Skeletal muscle cell (primary cell): ENCODE measurements around the gene ITSN1.
"Not testable (repeated sequence)": the region's sequence is repeated elsewhere in the genome, so short reads cannot be mapped to it uniquely, and the experiment has no call there.

Source experiments
- DNase-seq: peaks from one replicate; pipeline ENCODE4 v3.0.0-alpha.2; 2010; ENCODE audit warnings: low read depth
- H3K4me3 ChIP-seq: 2 replicates; pipeline ENCODE4 v1.5.1; 2011; ENCODE audit warnings: low read depth, mild to moderate bottlenecking, control low read depth, low read length, moderate library complexity

Gene ITSN1

DNA sequence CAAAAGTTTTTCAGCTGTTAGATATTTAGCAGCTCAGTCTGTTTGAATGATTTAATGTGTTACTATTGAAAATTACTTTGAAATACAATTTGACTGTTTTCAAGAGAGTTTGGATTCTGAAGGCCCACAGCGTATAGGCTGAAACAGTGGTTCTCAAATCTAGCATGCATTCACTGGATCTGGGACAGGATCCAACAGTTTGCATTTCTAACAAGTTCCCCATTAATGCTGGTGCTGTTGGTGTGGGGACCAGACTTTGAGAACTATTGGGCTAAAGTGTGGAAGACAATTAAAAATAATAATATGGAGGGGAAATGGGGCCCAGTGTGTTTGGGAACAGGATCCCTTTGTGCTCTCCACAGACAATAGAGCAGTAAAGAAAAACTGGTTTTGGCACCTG lies 31.9 kb downstream of the ITSN1 start:
- H3K4me3 ChIP-seq, result no peak overlapping the region
- DNase-seq, result no peak

DNA sequence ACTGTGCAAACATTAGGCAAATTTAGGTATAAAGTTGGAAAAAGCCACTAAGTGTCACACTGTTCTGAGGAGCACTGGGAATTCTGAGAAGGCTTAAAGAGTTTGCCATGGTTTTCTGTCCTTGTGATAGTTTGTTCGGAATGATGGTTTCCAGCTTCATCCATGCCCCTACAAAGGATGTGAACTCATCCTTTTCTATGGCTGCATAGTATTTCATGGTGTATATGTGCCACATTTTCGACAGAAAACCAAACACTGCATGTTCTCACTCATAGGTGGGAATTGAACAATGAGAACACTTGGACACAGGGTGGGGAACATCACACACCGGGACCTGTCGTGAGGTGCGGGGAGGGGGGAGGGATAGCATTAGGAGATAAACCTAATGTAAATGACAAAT lies 34.4 kb downstream of the ITSN1 start:
- not testable (repeated sequence) for DNase-seq, H3K4me3 ChIP-seq

DNA sequence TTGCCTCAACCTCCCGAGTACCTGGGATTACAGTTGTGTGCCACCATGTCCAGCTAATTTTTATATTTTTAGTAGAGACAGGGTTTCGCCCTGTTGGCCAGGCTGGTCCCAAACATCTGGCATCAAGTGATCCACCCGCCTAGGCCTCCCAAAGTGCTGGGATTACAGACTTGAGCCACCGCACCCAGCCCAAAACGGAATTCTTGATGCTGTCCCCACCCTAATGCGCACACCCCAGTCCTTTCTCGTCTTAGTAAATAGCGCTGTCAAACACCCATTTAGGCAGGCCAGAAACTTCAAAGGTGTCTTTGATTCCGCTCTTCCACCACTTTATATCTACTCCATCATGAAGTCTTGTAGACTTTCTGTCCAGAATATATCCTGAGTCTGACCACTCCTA lies 35.1 kb downstream of the ITSN1 start:
- no peak overlapping the region for H3K4me3 ChIP-seq
- no peak for DNase-seq

DNA sequence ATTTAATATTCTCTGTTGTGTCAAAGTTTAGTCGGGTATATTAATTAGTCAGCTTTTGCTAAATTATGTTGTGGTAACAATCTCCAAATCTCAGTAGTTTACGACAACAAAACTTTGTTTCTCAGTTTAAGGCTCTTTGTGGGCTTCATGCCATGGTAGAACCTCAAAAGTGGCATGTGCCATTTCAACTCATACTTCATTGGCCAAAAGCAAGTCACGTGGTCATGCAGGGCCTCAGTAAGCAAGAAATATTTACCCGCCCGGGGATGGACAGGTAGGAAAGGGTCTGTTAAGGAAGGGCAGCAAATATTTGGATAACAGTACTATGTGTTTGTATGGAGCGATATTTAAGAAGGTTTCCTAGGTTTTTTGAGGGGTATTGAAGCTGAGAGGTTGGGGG lies 38.6 kb downstream of the ITSN1 start:
- DNase-seq, result no peak
- H3K4me3 ChIP-seq, result no peak overlapping the region

DNA sequence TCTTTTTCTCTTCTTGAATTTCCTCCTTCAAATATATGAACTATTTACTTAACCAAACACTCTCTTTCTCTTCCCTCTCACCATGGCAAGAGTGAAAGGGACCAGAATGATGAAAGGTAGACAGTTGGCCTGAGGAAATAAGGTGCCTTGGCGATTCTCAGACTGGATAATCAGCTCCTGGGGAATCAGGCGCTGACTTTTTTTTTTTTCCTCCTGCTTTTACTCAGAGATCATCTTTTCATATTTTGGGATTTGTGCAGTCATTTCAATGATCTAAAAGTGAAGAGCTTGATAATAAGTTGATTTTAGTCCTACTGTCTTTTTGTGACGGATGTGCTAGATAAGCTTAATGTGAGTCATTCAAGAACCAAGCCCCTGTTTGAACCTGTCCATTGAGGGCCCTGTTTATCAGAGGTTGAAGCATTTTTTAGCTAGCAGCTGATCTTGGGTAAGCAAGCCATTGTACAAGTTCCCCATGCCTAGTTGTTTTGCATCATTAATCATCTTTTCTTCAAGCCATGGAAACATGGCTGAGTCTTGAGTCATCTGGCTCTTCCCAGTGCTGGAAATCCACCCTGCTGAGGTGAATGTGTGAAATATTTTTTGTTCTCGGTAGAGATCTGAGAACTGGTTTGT lies 40.8 kb downstream of the ITSN1 start:
- peak; percentile 86 for DNase-seq
- H3K4me3 ChIP-seq, result no peak overlapping the region

DNA sequence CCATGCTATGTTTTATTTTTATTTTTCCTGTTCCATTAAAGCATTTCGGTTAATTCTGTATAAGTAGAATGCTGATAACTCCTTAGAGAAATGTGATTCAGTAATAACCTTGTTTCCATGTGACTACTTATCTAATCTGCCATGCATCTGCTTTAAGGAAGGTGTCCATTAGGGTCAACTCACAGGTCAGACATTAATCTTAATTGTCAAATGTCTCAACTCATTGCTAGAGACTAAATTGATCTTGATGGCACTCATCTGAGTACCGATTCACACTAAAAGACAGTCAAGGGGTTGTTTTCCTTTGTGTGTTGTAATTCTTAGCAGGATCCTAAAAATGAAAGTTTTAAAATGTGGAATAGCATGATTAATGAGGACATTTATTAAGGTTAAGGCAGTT lies 41.8 kb downstream of the ITSN1 start:
- H3K4me3 ChIP-seq, result no peak overlapping the region
- DNase-seq, result no peak

DNA sequence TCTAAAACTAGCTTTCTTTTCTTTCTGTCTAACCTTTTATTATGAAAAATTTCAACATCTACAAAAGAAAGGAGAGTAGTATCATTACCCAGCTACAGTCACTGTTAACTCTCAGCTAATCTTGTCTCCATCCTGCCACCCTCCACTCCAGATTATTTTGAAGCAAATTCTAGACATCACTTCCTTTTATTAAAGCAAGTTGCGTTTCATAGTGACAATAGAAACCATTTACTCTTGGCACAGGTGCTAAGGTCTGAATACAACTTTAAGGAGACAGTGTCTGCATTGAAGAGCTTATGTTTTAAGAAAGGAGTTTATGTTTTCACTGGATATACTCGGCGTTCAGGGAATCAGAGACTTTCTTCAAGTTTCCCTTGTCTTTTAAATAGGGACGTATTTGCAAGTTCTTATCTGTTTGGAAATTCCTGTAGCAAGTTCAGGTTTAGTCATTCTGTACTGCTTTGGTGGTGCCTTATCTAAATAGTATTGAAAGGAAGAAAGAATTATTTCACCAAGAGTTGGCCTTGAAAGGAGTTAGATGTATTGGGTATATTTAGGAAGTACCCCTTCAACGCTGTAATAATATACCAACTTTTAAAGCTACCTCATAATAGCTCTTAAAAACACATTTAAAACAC lies 42.7 kb downstream of the ITSN1 start:
- no peak overlapping the region for H3K4me3 ChIP-seq
- DNase-seq, result no peak

DNA sequence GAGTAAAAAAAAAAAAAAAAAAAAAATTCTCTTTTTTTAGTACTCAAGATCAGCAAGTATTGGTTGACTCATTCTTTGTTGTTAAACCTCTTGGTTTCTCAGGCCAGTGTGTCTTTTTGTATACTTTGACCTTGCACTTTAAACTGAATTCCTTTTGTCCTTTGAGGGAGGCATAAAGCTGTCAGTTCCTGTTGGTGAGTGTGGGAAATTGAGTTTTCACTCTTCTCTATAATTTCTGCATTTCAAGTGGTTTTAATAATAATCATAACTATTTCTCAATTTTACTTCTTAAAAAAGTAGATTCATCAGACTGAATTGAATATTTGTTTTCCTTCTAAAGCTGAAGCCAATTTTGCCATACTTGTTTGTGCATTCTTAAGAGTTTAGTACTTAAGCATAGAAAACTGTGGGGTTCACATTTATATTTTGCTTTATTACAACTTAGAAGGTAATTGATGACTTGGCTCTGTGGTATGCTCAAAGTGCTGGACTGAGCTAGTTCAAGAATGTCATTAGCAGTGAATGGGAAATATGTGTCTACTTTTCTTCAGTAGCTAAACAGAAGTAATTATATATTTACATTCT lies 43.4 kb downstream of the ITSN1 start:
- peak; percentile 52 for DNase-seq
- no peak overlapping the region for H3K4me3 ChIP-seq

DNA sequence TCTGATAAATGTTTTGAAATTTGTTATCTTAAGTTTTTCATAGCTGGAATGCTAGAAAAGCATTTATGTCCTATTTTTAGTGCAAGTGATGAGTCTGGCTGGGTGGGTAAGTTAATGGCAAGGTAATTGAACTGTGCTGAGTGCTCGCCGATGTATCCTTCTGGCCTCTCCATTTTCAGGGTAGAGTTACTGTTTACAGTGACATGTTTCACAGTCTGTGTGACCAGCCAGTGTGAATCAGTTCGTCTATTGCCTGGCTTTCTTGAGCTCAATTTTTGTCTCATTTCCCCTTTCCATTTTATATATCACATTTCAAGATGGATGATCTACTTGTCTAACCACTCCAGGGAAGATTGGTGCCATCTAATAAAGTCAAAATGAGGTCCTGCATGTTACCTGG lies 44.1 kb downstream of the ITSN1 start:
- H3K4me3 ChIP-seq, result no peak overlapping the region

DNA sequence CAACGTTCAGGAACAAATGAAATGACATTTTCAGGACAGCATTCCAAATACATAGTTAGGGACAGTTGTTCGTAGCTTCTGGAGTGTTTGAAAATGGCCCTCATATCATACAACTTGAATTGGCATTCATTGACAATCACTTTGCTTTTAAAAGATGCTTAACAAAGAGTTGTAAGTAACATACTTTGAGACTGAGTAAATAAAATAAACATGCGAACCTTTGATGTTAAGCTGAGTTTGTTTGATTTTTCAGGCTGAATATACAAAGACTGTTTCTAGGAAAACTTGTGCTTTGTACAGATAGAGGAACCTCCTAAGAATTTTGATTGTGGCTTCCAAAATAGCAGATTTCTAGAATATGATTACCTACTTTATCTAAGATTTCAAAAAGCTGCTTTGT lies 45.3 kb downstream of the ITSN1 start:
- no peak overlapping the region for H3K4me3 ChIP-seq
- DNase-seq, result no peak

More for the DNA sequence above, 44.1 kb downstream of the ITSN1 start:
- DNase-seq, result no peak

DNA sequence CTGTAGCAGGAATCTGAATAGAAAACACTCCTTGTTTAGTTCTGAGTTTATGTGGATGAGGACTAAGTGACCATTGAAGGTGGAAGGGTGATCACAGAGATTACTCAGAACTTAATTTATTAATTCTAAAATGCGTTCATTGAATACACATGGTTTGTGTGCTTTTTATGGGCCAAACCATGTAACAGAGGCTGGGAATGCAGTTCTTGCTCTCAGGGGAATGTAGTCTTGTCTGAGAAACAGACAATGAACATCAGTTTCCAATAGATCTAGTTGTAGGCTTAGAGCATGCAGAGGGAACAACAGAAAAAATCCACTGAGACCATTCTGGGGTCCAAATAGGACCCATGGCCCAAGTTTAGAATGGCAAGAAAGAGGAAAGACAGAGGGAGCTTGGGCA lies 46.1 kb downstream of the ITSN1 start:
- peak; percentile 51 for DNase-seq
- no peak overlapping the region for H3K4me3 ChIP-seq

DNA sequence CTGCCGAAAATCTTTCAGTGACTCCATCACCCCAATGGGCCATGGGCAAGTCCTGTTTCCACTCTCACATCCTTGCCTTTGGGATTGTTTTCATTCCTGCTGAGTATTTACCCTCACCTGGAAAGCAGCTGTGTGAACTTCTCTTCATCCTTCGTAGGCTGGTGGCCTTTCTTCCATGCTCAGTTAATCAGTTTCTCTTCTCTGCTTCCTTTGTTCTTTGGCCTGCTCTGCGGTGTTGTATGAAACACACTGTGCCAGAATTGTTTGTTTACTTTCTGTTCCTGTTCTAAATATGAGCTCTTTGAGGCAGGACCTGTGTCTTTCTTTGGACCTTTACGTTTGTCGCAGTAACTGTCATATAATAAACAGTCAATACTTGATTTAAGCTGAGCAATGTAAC lies 48.6 kb downstream of the ITSN1 start:
- no peak for DNase-seq
- no peak overlapping the region for H3K4me3 ChIP-seq

DNA sequence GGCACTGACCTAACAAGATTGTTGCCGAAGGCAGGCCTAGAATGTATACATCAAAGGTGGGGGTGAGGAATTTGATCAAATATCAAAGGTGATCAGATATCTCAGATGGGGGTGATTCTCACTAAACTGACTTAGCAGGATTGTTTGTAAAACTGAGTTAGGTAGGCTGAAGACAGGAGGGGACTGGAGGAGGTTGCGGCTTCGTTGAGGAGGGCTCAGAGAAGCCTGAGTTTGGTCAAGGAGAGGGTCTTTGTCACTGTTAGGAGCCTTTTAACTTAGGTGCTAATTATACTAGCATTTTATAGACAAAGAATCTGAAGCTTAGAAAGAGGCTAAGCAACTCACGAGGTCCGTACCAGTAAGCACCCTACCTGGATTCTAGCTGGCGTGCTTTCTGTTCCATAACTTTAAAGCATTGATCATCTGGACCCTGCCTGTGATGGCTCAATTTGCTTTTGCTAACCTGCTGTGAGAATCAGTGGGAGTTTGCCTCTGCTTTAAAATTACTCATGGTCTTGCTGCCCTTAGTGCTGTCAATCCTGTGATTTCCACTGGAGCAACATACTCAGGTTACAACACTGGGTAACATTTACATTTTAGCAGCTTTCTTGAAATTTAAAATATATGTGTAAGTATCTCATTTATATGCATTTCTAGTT lies 49.8 kb downstream of the ITSN1 start:
- no peak overlapping the region for H3K4me3 ChIP-seq

DNA sequence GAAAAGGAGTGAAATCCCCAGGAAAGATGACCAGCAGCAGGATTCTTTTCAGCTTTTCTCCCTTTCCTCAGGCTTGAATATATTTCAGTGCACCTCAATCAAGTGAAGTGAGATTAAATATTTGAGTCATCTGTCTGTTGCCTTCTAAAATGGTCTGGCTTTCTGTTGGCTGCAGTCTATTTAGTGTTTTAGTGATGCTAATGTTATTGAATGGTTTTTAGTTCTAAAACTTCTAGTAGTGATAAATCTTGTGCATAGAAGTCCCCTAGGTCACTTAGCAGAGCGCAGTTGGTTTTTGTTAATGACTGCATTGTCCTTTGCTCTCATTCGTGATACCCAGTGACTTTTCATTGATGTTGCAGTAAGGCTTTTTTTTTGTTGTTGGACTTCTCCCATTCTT lies 53.5 kb downstream of the ITSN1 start:
- no peak for DNase-seq
- no peak overlapping the region for H3K4me3 ChIP-seq

More for the DNA sequence above, 49.8 kb downstream of the ITSN1 start:
- no peak for DNase-seq

DNA sequence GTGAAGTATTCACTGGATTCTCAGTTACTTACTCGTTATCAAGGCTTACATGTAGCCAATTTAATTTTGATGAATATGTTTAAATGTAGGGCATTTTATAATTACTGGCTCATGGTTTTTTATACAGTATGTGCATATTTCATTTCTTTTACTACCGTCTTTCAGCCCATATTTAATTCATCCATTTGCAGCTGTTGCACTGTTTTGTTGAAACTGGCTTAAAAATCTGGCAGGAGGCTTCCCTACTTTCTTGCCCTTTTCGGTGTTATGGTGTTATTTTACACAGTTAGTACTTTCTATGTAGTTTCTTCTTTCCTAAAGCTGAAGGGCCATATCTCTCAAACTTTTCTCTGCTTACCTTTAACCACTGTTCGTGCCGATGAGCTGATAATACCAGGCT lies 54.2 kb downstream of the ITSN1 start:
- no peak overlapping the region for H3K4me3 ChIP-seq
- DNase-seq, result no peak

DNA sequence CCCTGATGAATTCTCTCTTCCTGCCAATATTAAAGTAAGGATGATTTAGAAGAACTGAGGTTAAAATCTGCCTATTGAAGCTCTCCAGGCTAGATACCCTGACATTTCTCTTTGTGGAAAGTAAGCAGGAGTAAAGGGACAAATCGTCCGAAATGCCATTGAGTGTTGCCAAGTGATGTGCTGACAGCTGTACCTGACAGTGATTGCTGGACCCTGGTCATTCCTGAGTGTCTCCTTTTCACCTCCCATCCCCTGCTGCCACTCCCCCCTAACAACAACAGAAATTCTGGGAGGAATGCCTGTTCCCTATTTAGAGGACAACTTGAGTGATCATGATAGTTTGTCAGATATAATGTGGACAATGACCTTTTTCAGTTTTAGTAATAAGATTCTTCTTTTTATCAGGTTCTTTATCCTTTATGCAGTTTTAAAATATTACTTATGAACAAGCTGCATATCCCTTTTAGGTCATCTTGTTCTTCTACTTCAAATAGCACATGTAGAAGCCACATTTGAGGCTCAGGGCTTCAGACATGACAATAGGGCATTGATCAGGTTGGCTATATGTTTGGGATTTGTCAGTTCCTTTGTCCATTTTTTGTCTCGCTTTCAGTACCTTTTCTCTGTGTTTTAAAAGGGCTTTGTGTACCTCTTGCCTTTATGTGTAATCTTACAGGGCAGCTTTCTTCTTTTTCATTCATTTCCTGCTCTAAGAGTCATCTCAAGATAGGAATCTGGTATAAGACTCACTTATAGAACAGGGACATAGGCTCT lies 56.0 kb downstream of the ITSN1 start:
- H3K4me3 ChIP-seq, result no peak overlapping the region
- no peak for DNase-seq

DNA sequence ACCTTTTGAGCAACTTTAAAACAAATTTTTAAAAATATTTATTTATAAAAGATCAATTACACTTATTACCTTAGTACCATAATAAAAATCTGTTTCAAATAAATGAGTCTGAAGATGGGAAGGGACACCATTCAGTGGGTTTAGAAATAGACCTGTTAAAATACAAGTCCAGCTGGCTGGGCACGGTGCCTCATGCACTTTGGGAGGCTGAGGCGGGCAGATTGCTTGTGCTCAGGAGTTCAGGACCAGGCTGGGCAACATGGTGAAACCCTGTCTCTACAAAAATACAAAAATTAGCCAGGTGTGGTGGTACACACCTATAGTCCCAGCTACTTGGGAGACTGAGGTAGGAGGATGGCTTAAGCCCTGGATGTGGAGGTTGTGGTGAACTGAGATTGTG lies 57.0 kb downstream of the ITSN1 start:
- DNase-seq, result no peak
- no peak overlapping the region for H3K4me3 ChIP-seq

DNA sequence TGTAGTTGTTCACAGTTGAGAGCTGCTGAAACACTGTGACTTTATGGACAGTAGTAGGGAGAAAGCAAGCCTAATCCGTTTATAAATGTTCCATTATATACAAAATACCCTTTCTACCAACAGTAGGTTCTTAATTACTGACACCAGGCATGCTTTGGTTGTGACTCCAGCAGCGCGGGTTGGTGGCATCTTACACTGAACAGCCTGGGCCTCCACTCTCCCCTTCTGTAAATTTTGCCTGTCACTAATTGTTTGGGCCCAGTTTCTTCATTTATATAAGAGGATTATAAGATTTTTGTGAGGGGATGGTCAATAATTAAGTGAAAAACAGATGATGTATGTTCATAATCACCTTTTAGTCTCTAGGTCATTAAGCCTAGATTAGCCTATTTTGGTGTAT lies 58.2 kb downstream of the ITSN1 start:
- H3K4me3 ChIP-seq, result no peak overlapping the region
- no peak for DNase-seq

DNA sequence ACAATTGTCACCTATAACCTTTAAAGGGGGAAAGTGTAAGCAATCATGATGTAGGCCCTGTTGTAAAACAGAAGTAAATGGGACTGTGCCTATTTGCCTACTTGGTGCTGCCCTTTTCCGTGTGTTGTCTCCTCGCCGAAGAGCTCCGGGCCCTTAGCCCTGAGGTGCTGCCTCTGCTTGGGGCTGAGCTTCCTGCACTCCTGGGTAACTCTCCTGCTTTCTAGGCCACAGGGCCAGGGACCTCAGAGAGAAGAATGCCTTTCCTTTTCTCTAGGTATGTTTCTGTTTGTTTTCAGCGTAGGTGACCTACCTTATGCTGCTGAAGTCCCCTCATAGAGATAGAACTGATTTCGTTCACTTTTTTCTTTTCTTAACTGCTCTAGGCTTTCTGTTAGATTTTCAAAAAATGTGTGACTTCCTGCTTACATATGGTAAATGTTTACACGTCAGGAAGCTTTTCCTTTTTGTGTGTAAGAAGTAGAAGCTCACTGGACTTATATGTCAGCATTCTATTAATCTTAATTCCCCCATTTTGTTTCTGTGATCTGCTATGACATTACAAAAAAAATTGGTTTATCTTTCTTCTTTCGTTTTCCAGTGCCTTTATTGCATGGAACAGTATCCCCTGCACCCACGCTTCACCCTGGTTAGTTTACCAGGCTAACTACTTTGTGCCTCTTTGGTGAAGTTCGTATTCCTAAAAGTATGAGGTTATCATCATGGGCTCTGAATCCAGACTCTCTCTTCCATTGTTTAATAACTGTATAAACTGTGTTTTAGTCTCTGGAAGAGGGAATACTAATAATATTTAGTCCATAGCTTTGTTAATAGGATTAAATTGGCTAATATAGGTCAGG lies 61.7 kb downstream of the ITSN1 start:
- no peak overlapping the region for H3K4me3 ChIP-seq
- no peak for DNase-seq
